Hematopoietic multipotent progenitor cell treated with erythropoietin and hydrocortisone succinate and interleukin-3 and kit ligand, for 6 days (in vitro differentiated cells): ENCODE data around the gene HBA1.
"Not testable (repeated sequence)": the region's sequence is repeated elsewhere in the genome, so short reads cannot be mapped to it uniquely, and the experiment has no call there.

Experiments
- DNase-seq: peaks from one replicate; pipeline ENCODE4 v3.0.0-alpha.2; 2015

HBA1 gene

GRCh38 chr16:160242-160641, 16.2 kb upstream of the HBA1 start:
- not testable (repeated sequence) for DNase-seq

GRCh38 chr16:160691-161190, 15.7 kb upstream of the HBA1 start:
- no peak for DNase-seq

GRCh38 chr16:162271-162991, 14.0 kb upstream of the HBA1 start:
- DNase-seq, result no peak

- DNase-seq, result not testable (repeated sequence)
Measured at GRCh38 chr16:163139-163538, 13.3 kb upstream of the HBA1 start.

GRCh38 chr16:163696-164095, 12.8 kb upstream of the HBA1 start:
- DNase-seq, result not testable (repeated sequence)

GRCh38 chr16:164134-164823, 12.2 kb upstream of the HBA1 start:
- DNase-seq, result not testable (repeated sequence)

- no peak for DNase-seq
Measured at GRCh38 chr16:164827-165538, 11.5 kb upstream of the HBA1 start.

GRCh38 chr16:165539-166374, 10.7 kb upstream of the HBA1 start, which contains the start of gene HBM:
Gene HBM, plus strand, starts transcription at chr16:165978. Its CDS starts 20 bp downstream, at chr16:165998.
- DNase-seq, result peak; percentile 78

- peak; percentile 42 for DNase-seq
Measured at GRCh38 chr16:166375-167121, 9.9 kb upstream of the HBA1 start.

GRCh38 chr16:167122-167690, 9.3 kb upstream of the HBA1 start:
- DNase-seq, result no peak

GRCh38 chr16:168424-168823, 8.1 kb upstream of the HBA1 start:
- no peak for DNase-seq

GRCh38 chr16:169014-169413, 7.5 kb upstream of the HBA1 start:
- DNase-seq, result no peak

- peak; percentile 47 for DNase-seq
Measured at GRCh38 chr16:170088-170507, 6.4 kb upstream of the HBA1 start.

GRCh38 chr16:170788-171187, 5.7 kb upstream of the HBA1 start:
- DNase-seq, result no peak

GRCh38 chr16:172374-172941, 4.0 kb upstream of the HBA1 start, which contains the start of gene HBA2:
Gene HBA2, plus strand, starts transcription at chr16:172876. Its CDS starts 37 bp downstream, at chr16:172913.
- DNase-seq, result not testable (repeated sequence)

- not testable (repeated sequence) for DNase-seq
Measured at GRCh38 chr16:173211-173854, 3.1 kb upstream of the HBA1 start.

- peak; percentile 70 for DNase-seq
Measured at GRCh38 chr16:173928-174769, 2.3 kb upstream of the HBA1 start.

- peak; percentile 93 for DNase-seq
Measured at GRCh38 chr16:175011-175949, 1.2 kb upstream of the HBA1 start.
